Measurements from ENCODE around the gene DNASE1L1.
A peak's percentile ranks its signal among the peaks of the same experiment; 100 is the strongest.

DNA sequence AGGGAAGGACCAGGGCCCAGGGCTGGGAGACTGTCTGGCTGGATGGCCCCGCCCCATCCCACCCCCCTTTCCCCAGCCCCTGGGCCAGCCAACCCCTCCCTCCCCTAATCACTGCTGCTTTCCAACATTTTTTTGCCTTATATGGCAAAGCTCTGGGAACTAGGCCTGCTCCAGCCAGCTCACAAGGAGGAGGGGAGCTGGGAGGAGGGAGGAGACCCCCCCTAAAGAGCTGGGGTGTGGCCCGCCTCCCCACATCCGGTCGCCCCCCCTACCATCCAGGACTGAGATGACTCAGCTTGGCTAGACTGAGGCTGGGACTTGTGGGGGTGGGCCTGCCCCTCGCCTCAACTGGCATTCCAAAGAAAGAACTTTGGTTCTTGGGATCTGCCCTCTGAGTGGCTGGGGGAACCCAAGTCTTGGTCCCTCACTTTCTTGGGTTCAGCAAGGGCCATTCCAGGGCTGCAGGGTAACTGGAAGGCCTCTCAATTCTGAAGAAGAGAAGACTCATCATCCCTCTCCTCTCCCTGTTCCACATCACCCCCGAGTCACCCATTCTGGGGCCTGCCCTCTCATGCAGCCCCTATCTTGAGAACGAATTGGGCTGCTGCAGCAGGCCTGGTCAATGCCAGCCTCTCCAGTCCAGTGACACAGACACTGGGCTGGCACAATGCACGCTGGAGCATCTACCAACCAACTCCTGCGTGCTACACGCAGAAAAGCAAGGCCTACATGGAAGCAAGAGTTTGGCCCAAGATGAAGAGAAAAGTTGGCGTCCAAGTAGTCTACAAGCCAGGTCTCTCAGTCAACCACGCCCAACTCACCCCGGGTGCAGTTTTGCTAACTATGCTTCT is 39.4 kb downstream of the DNASE1L1 start:
- TF ChIP-seq, protein P1, sequence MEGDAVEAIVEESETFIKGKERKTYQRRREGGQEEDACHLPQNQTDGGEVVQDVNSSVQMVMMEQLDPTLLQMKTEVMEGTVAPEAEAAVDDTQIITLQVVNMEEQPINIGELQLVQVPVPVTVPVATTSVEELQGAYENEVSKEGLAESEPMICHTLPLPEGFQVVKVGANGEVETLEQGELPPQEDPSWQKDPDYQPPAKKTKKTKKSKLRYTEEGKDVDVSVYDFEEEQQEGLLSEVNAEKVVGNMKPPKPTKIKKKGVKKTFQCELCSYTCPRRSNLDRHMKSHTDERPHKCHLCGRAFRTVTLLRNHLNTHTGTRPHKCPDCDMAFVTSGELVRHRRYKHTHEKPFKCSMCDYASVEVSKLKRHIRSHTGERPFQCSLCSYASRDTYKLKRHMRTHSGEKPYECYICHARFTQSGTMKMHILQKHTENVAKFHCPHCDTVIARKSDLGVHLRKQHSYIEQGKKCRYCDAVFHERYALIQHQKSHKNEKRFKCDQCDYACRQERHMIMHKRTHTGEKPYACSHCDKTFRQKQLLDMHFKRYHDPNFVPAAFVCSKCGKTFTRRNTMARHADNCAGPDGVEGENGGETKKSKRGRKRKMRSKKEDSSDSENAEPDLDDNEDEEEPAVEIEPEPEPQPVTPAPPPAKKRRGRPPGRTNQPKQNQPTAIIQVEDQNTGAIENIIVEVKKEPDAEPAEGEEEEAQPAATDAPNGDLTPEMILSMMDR (IDR thresholded peaks at IDR 0.05): no peak
- TF ChIP-seq POLR2A (IDR thresholded peaks at IDR 0.05): peak; percentile 3 to 52 (median 3)

Data from body of pancreas (tissue), 4 donors.